Muscle layer of duodenum (tissue), 2 donors: ENCODE data around the gene SPAG16.

Experiments
- H3K27ac ChIP-seq: one replicate; pipeline ENCODE4 v1.7.0; 2013; ENCODE audit warnings: mild to moderate bottlenecking, low read length
- H3K27me3 ChIP-seq: one replicate; pipeline ENCODE4 v1.7.0; 2013; ENCODE audit warnings: low read depth, mild to moderate bottlenecking, control low read depth, low read length
- H3K36me3 ChIP-seq, 2 donors: one replicate each; pipeline ENCODE4 v1.7.0; 2013; ENCODE audit warnings: low read length in 2 of 2, control low read depth in 1 of 2, mild to moderate bottlenecking in 1 of 2; ENCODE audit not compliant: insufficient read depth in 2 of 2, control insufficient read depth in 1 of 2
- H3K4me1 ChIP-seq, 2 donors: one replicate each; pipeline ENCODE4 v1.7.0; 2013; ENCODE audit warnings: low read length in 2 of 2, mild to moderate bottlenecking in 2 of 2, control low read depth in 1 of 2, moderate library complexity in 1 of 2; ENCODE audit not compliant: insufficient read depth in 2 of 2, control insufficient read depth in 1 of 2
- H3K4me3 ChIP-seq, 2 donors: one replicate each; pipeline ENCODE4 v1.7.0; 2013; ENCODE audit warnings: low read length in 2 of 2, low read depth in 1 of 2, mild to moderate bottlenecking in 1 of 2
- H3K9me3 ChIP-seq, 2 donors: one replicate each; pipeline ENCODE4 v1.7.0; 2013; ENCODE audit warnings: low read length in 2 of 2, control low read depth in 1 of 2, mild to moderate bottlenecking in 1 of 2; ENCODE audit not compliant: control insufficient read depth in 1 of 2
- donor health status: healthy.

SPAG16 gene

GRCh38 chr2:214098811-214099210 lies 814.5 kb downstream of the SPAG16 start:
- Histone ChIP-seq H3K4me3 (no peak overlapping the region), H3K4me1 (no peaks in the 10 kb centered on the region), H3K27me3 (no peaks in the 10 kb centered on the region), H3K36me3 (no peaks in the 10 kb centered on the region), H3K27ac (no peak overlapping the region), H3K9me3 (no peaks in the 10 kb centered on the region)

- Histone ChIP-seq H3K27me3 (no peaks in the 10 kb centered on the region), H3K27ac (no peak overlapping the region), H3K4me3 (no peak overlapping the region), H3K9me3 (no peaks in the 10 kb centered on the region), H3K4me1 (no peaks in the 10 kb centered on the region), H3K36me3 (no peaks in the 10 kb centered on the region)
Observed at GRCh38 chr2:214100488-214100887, 816.2 kb downstream of the SPAG16 start.

- Histone ChIP-seq H3K27me3 (no peaks in the 10 kb centered on the region), H3K27ac (no peak overlapping the region), H3K4me3 (no peak overlapping the region), H3K36me3 (no peaks in the 10 kb centered on the region), H3K4me1 (no peaks in the 10 kb centered on the region), H3K9me3 (no peaks in the 10 kb centered on the region)
Observed at GRCh38 chr2:214103276-214104001, 819.2 kb downstream of the SPAG16 start.

GRCh38 chr2:214104219-214104618 lies 820.0 kb downstream of the SPAG16 start:
- no peaks in the 10 kb centered on the region for H3K36me3 ChIP-seq
- H3K4me1 ChIP-seq = no peaks in the 10 kb centered on the region
- no peak overlapping the region for H3K4me3 ChIP-seq
- peaks cover 0 to 4% of the 10 kb centered on the region in 2 donors for H3K9me3 ChIP-seq
- H3K27ac ChIP-seq = no peak overlapping the region
- H3K27me3 ChIP-seq = no peaks in the 10 kb centered on the region

- H3K4me3 ChIP-seq = no peak overlapping the region
- no peaks in the 10 kb centered on the region for H3K4me1 ChIP-seq
- H3K36me3 ChIP-seq = no peaks in the 10 kb centered on the region
- H3K27me3 ChIP-seq = no peaks in the 10 kb centered on the region
- H3K27ac ChIP-seq = no peak overlapping the region
- peaks cover 0 to 4% of the 10 kb centered on the region in 2 donors for H3K9me3 ChIP-seq
Observed at GRCh38 chr2:214104967-214105366, 820.7 kb downstream of the SPAG16 start.

GRCh38 chr2:214107726-214108125 lies 823.5 kb downstream of the SPAG16 start:
- no peak overlapping the region for H3K4me3 ChIP-seq
- peaks cover 0 to 4% of the 10 kb centered on the region in 2 donors for H3K9me3 ChIP-seq
- H3K36me3 ChIP-seq = no peaks in the 10 kb centered on the region
- H3K27ac ChIP-seq = no peak overlapping the region
- H3K27me3 ChIP-seq = no peaks in the 10 kb centered on the region
- no peaks in the 10 kb centered on the region for H3K4me1 ChIP-seq

- H3K4me3 ChIP-seq = no peak overlapping the region
- no peak overlapping the region for H3K27ac ChIP-seq
- no peaks in the 10 kb centered on the region for H3K4me1 ChIP-seq
- no peaks in the 10 kb centered on the region for H3K36me3 ChIP-seq
- H3K9me3 ChIP-seq = peaks cover 0 to 4% of the 10 kb centered on the region in 2 donors
- no peaks in the 10 kb centered on the region for H3K27me3 ChIP-seq
Observed at GRCh38 chr2:214108598-214108997, 824.3 kb downstream of the SPAG16 start.

GRCh38 chr2:214117054-214117453 lies 832.8 kb downstream of the SPAG16 start:
- H3K4me3 ChIP-seq = no peak overlapping the region

GRCh38 chr2:214126135-214126534 lies 841.9 kb downstream of the SPAG16 start:
- Histone ChIP-seq H3K27me3 (no peaks in the 10 kb centered on the region), H3K9me3 (no peaks in the 10 kb centered on the region), H3K4me1 (no peaks in the 10 kb centered on the region)

More at GRCh38 chr2:214117054-214117453, 832.8 kb downstream of the SPAG16 start:
- Histone ChIP-seq H3K9me3 (peaks cover 4 to 22% of the 10 kb centered on the region in 2 donors), H3K27ac (no peak overlapping the region), H3K4me1 (no peaks in the 10 kb centered on the region), H3K36me3 (no peaks in the 10 kb centered on the region), H3K27me3 (no peaks in the 10 kb centered on the region)

GRCh38 chr2:214127170-214127569 lies 842.9 kb downstream of the SPAG16 start:
- Histone ChIP-seq H3K27ac (no peak overlapping the region), H3K4me3 (no peak overlapping the region), H3K9me3 (no peaks in the 10 kb centered on the region), H3K4me1 (no peaks in the 10 kb centered on the region), H3K36me3 (no peaks in the 10 kb centered on the region), H3K27me3 (no peaks in the 10 kb centered on the region)

More at GRCh38 chr2:214126135-214126534, 841.9 kb downstream of the SPAG16 start:
- H3K4me3 ChIP-seq = no peak overlapping the region
- H3K36me3 ChIP-seq = no peaks in the 10 kb centered on the region
- no peak overlapping the region for H3K27ac ChIP-seq

- Histone ChIP-seq H3K27me3 (no peaks in the 10 kb centered on the region), H3K4me3 (no peak overlapping the region)
Observed at GRCh38 chr2:214127571-214127970, 843.3 kb downstream of the SPAG16 start.

GRCh38 chr2:214128040-214128439 lies 843.8 kb downstream of the SPAG16 start:
- Histone ChIP-seq H3K9me3 (no peaks in the 10 kb centered on the region), H3K36me3 (no peaks in the 10 kb centered on the region), H3K27me3 (no peaks in the 10 kb centered on the region), H3K27ac (no peak overlapping the region), H3K4me1 (no peaks in the 10 kb centered on the region), H3K4me3 (no peak overlapping the region)

More at GRCh38 chr2:214127571-214127970, 843.3 kb downstream of the SPAG16 start:
- Histone ChIP-seq H3K36me3 (no peaks in the 10 kb centered on the region), H3K4me1 (no peaks in the 10 kb centered on the region), H3K27ac (no peak overlapping the region), H3K9me3 (no peaks in the 10 kb centered on the region)
